ENCODE results near the gene SIRPA. TPM values are rescaled to one million over a fixed set of nuclear protein-coding genes. Genes with fewer than 3 reads are reported as not detected.
A peak's percentile ranks its signal among the peaks of the same experiment; 100 is the strongest.

SIRPA gene
- total RNA-seq, 1 experiment from 2014 or later, result 12.8 TPM

DNA sequence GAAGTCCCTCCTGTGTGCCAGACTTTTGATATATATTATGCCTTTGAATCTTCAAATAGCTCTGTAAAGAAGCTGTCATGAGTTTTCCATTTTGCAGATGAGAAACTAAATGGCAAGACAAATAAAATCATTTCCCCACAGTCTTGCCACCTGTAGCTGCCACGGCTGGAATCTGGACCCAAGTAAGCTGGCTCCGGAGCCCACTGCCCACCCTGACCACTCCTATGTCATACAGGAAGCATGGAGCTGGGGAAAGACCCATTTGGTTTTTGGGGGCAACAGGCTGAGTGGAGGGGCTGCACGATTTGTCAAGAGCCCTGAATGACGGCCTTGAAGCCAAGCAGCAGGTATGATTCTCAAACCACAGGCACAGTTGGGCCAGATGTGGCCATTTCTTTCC lies 10.0 kb upstream of the SIRPA start:
- Histone ChIP-seq H3K4me3 (ENCODE audit: low read length) (no peak overlapping the region), H3K79me2 (ENCODE audit: low read length) (no peaks in the 10 kb centered on the region), H3K9me2 (replicated peaks; ENCODE audit: low read length) (no peaks in the 10 kb centered on the region), H3K4me1 (ENCODE audit: insufficient read depth, low read length) (no peaks in the 10 kb centered on the region), H3K36me3 (ENCODE audit: low read depth, low read length) (no peaks in the 10 kb centered on the region), H4K20me1 (ENCODE audit: low read length) (no peaks in the 10 kb centered on the region), H3F3A (ENCODE audit: low read length, unreplicated experiment) (no peaks in the 10 kb centered on the region), H3K4me2 (ENCODE audit: low read length) (no peak overlapping the region), H3K9me3 (ENCODE audit: low read length) (no peaks in the 10 kb centered on the region), H3K27me3 (ENCODE audit: low read length) (no peaks in the 10 kb centered on the region), H3K9ac (ENCODE audit: low read length) (no peak overlapping the region), H2AFZ (ENCODE audit: low read length) (no peak overlapping the region), H3K27ac (ENCODE audit: low read length) (no peak overlapping the region)
- ATAC-seq (no peak), DNase-seq (no peak)
- CTCF ChIA-PET, result no interaction called here
- POLR2A ChIA-PET (ENCODE audit: unreplicated experiment), result no interaction called here
- intact Hi-C loops (cut with micrococcal nuclease), result no loop called here
- TF ChIP-seq EZH2phosphoT487 (IDR thresholded peaks at IDR 0.05; ENCODE audit: borderline replicate concordance, low read length), result no peak
- TF ChIP-seq EZH2 (IDR thresholded peaks at IDR 0.05; ENCODE audit: low read length, unreplicated experiment), result no peak
- TF ChIP-seq, protein P1, sequence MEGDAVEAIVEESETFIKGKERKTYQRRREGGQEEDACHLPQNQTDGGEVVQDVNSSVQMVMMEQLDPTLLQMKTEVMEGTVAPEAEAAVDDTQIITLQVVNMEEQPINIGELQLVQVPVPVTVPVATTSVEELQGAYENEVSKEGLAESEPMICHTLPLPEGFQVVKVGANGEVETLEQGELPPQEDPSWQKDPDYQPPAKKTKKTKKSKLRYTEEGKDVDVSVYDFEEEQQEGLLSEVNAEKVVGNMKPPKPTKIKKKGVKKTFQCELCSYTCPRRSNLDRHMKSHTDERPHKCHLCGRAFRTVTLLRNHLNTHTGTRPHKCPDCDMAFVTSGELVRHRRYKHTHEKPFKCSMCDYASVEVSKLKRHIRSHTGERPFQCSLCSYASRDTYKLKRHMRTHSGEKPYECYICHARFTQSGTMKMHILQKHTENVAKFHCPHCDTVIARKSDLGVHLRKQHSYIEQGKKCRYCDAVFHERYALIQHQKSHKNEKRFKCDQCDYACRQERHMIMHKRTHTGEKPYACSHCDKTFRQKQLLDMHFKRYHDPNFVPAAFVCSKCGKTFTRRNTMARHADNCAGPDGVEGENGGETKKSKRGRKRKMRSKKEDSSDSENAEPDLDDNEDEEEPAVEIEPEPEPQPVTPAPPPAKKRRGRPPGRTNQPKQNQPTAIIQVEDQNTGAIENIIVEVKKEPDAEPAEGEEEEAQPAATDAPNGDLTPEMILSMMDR (conservative IDR thresholded peaks at IDR 0.05; ENCODE audit: low read depth, low read length), result no peak
- no TSS peak for BruUV-seq (replicated peaks)

DNA sequence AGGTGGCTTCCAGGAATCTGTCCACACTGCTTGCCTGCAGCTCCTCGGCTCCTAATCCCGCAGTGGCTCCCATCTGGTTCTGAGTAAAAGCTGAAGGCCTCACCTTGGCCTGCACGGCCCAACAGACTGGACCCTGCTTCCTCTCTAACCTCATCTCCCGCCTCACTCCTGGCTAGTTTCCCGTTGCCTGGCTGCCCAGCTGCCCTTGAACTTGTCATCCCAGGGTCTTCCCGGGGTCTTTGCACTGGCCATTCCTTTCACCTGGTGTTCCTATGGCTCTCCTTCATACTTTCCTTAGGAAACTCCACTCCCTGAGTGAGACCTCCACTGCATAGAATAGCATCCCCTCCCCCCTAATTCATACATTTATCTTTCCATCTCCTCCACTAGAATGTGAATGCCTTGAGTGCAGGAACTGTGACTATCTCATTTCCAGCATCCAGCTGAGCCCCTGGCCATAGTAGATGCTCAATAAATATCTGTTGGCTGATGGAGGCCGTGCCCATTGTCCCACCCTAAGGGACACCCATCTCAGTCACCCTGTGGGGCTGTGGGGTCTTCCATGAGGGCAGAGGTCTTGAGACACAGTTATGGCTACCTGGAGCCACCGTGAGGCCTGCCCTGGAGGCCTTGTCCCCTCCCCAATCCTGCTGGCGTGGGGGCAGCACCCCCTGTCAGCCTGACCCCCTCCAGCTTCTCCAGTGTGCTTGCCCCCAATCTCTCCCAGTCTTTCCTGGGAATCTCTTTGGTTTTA lies 9.1 kb upstream of the SIRPA start:
- CTCF ChIA-PET, result no interaction called here

DNA sequence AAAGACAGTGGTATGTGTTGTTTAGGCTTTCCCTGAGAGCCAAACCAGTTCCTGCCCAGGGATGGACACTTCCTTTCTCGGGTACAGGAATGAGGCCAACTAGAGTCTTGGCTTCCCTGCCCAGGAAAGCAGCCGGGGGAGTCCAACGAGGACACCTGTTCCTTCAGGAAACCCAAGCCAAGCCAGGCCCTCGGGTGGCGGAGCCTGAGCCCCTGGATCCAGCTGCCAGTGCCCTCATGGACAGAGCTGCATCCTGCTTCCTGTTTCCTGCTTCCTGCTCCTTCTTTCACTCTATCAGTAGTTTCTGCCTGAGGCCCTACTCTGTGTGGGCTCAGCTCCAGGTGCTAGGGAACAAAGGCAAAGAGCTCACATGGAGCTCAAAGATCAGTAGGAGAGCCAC lies 7.9 kb upstream of the SIRPA start:
- ChIA-PET POLR2A (ENCODE audit: unreplicated experiment) (no interaction called here), CTCF (no interaction called here)
- Histone ChIP-seq H3K36me3 (ENCODE audit: low read depth, low read length) (no peaks in the 10 kb centered on the region), H3K9ac (ENCODE audit: low read length) (no peak overlapping the region), H3K9me3 (ENCODE audit: low read length) (no peaks in the 10 kb centered on the region), H4K20me1 (ENCODE audit: low read length) (no peaks in the 10 kb centered on the region), H3F3A (ENCODE audit: low read length, unreplicated experiment) (no peaks in the 10 kb centered on the region), H3K27me3 (ENCODE audit: low read length) (no peaks in the 10 kb centered on the region), H3K27ac (ENCODE audit: low read length) (no peak overlapping the region), H2AFZ (ENCODE audit: low read length) (no peak overlapping the region), H3K9me2 (replicated peaks; ENCODE audit: low read length) (no peaks in the 10 kb centered on the region), H3K4me3 (ENCODE audit: low read length) (no peak overlapping the region), H3K4me2 (ENCODE audit: low read length) (no peak overlapping the region), H3K4me1 (ENCODE audit: insufficient read depth, low read length) (no peaks in the 10 kb centered on the region), H3K79me2 (ENCODE audit: low read length) (no peaks in the 10 kb centered on the region)
- ATAC-seq, result peak; percentile 21; the same call in 1 of the 2 replicates
- TF ChIP-seq, protein P1 (conservative IDR thresholded peaks at IDR 0.05; ENCODE audit: low read depth, low read length), result no peak
- TF ChIP-seq EZH2 (IDR thresholded peaks at IDR 0.05; ENCODE audit: low read length, unreplicated experiment) (no peak), EZH2phosphoT487 (IDR thresholded peaks at IDR 0.05; ENCODE audit: borderline replicate concordance, low read length) (no peak)
- BruUV-seq (replicated peaks), result no TSS peak
- DNase-seq, result no peak
- intact Hi-C loops (cut with micrococcal nuclease), result no loop called here

More for the DNA sequence above, 9.1 kb upstream of the SIRPA start:
- Histone ChIP-seq H2AFZ (ENCODE audit: low read length) (no peak overlapping the region), H3K4me3 (ENCODE audit: low read length) (no peak overlapping the region), H3K27ac (ENCODE audit: low read length) (no peak overlapping the region), H3K36me3 (ENCODE audit: low read depth, low read length) (no peaks in the 10 kb centered on the region), H3K9me2 (replicated peaks; ENCODE audit: low read length) (no peaks in the 10 kb centered on the region), H3K79me2 (ENCODE audit: low read length) (no peaks in the 10 kb centered on the region), H3K9ac (ENCODE audit: low read length) (no peak overlapping the region), H3K27me3 (ENCODE audit: low read length) (no peaks in the 10 kb centered on the region), H3K4me1 (ENCODE audit: insufficient read depth, low read length) (no peaks in the 10 kb centered on the region), H3K4me2 (ENCODE audit: low read length) (no peak overlapping the region), H3F3A (ENCODE audit: low read length, unreplicated experiment) (no peaks in the 10 kb centered on the region), H3K9me3 (ENCODE audit: low read length) (no peaks in the 10 kb centered on the region), H4K20me1 (ENCODE audit: low read length) (no peaks in the 10 kb centered on the region)
- DNase-seq, result no peak
- POLR2A ChIA-PET (ENCODE audit: unreplicated experiment), result no interaction called here
- ATAC-seq, result no peak
- TF ChIP-seq EZH2 (IDR thresholded peaks at IDR 0.05; ENCODE audit: low read length, unreplicated experiment) (no peak), EZH2phosphoT487 (IDR thresholded peaks at IDR 0.05; ENCODE audit: borderline replicate concordance, low read length) (no peak)
- TF ChIP-seq, protein P1 (conservative IDR thresholded peaks at IDR 0.05; ENCODE audit: low read depth, low read length), result no peak
- no TSS peak for BruUV-seq (replicated peaks)
- intact Hi-C loops (cut with micrococcal nuclease), result no loop called here

Data from PC-3 (cell line).